RPMI7951 (cell line): ENCODE data around the gene DTWD1. TPM values are rescaled to one million over a fixed set of nuclear protein-coding genes. Genes with fewer than 3 reads are reported as not detected.
"Not testable (repeated sequence)": the region's sequence is repeated elsewhere in the genome, so short reads cannot be mapped to it uniquely, and the experiment has no call there.

ENCODE experiments used
- DNase-seq: peaks from one replicate; pipeline ENCODE4 v3.0.0-alpha.2; 2012; ENCODE audit warnings: low read depth
- total RNA-seq: library from RNA; depleted of rRNA; stranded (reverse); fragments of >200 nt; shearing (Covaris generic); gene quantifications from 2 replicates; pipeline ENCODE4 v1.2.3, GENCODE V29; 2014

Gene DTWD1
- total RNA-seq, 1 experiment from 2014 or later: 58.5 TPM

GRCh38 chr15:49645941-49646340 is 25.1 kb downstream of the DTWD1 start:
- peak; percentile 80 for DNase-seq

GRCh38 chr15:49646891-49647290 is 26.0 kb downstream of the DTWD1 start:
- DNase-seq: no peak

- DNase-seq: no peak
Observed at GRCh38 chr15:49649987-49650386, 29.1 kb downstream of the DTWD1 start.

GRCh38 chr15:49650676-49651075 is 29.8 kb downstream of the DTWD1 start:
- no peak for DNase-seq

- no peak for DNase-seq
Observed at GRCh38 chr15:49652922-49653321, 32.1 kb downstream of the DTWD1 start.

- no peak for DNase-seq
Observed at GRCh38 chr15:49656734-49657133, 35.9 kb downstream of the DTWD1 start.

- no peak for DNase-seq
Observed at GRCh38 chr15:49664716-49665115, 43.9 kb downstream of the DTWD1 start.

- not testable (repeated sequence) for DNase-seq
Observed at GRCh38 chr15:49666486-49666885, 45.6 kb downstream of the DTWD1 start.

GRCh38 chr15:49669288-49669687 is 48.4 kb downstream of the DTWD1 start:
- no peak for DNase-seq

- no peak for DNase-seq
Observed at GRCh38 chr15:49673861-49674260, 53.0 kb downstream of the DTWD1 start.

GRCh38 chr15:49674370-49674769 is 53.5 kb downstream of the DTWD1 start:
- no peak for DNase-seq

GRCh38 chr15:49675041-49675440 is 54.2 kb downstream of the DTWD1 start:
- peak; percentile 80 for DNase-seq

GRCh38 chr15:49678655-49679054 is 57.8 kb downstream of the DTWD1 start:
- no peak for DNase-seq

GRCh38 chr15:49686599-49686998 is 65.8 kb downstream of the DTWD1 start:
- peak; percentile 65 for DNase-seq

- DNase-seq: peak; percentile 49
Observed at GRCh38 chr15:49688135-49688790, 67.4 kb downstream of the DTWD1 start.

GRCh38 chr15:49692514-49693090 is 71.8 kb downstream of the DTWD1 start:
- DNase-seq: no peak

- DNase-seq: no peak
Observed at GRCh38 chr15:49693498-49693897, 72.7 kb downstream of the DTWD1 start.

GRCh38 chr15:49696433-49696832 is 75.6 kb downstream of the DTWD1 start:
- no peak for DNase-seq

- no peak for DNase-seq
Observed at GRCh38 chr15:49697121-49697520, 76.3 kb downstream of the DTWD1 start.

- DNase-seq: not testable (repeated sequence)
Observed at GRCh38 chr15:49702982-49703381, 82.1 kb downstream of the DTWD1 start.
